ENCODE data around the gene KCNJ15. TPM values are rescaled to one million over a fixed set of nuclear protein-coding genes. Genes with fewer than 3 reads are reported as not detected.

The KCNJ15 gene
- total RNA-seq, 6 experiments from 2014 or later: 0.43 to 3.5 (median 1.1) TPM

DNA sequence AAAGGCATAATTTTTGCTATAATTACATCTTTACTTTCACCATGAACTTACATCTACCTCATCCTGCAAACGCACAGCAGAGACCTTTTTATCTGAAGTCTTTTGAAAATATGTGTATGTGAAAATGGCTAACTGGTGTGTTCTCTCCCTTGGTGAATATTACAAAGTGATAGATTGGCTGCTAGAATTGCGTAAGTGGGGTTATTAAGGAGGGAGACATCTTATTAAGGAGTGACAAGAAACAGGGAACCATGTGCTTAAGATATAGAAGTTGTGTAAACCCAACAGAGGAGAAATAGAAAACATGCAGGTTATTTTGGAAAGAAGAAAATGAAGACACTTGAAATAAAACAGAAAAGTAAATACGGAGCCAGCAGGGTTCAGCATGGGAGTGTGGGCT, 7.8 kb downstream of the KCNJ15 start:
- TF ChIP-seq CTCF (IDR thresholded peaks at IDR 0.05) (no peak), POLR2A (IDR thresholded peaks at IDR 0.05) (no peak)
- ATAC-seq: no peak
- WGBS (ENCODE audit: insufficient coverage, low coverage, low lambda C conversion rate, missing lambda C conversion rate): 79% methylated on average over 3 of the region's 3 CpGs
- H3K36me3 ChIP-seq: no peaks in the 10 kb centered on the region
- H3K27ac ChIP-seq: no peak overlapping the region
- DNase-seq: no peak
- H3K9me3 ChIP-seq: no peaks in the 10 kb centered on the region
- intact Hi-C loops (cut with DNase I): no loop called here
- H3K4me3 ChIP-seq: no peak overlapping the region
- no peaks in the 10 kb centered on the region for H3K27me3 ChIP-seq
- peaks cover 0 to 19% (median 7%) of the 10 kb centered on the region in 4 donors for H3K4me1 ChIP-seq

- no peaks in the 10 kb centered on the region for H3K36me3 ChIP-seq
- DNase-seq (no peak), ATAC-seq (no peak)
- intact Hi-C loops (cut with DNase I): no loop called here
- H3K4me1 ChIP-seq: peaks cover 0 to 19% (median 7%) of the 10 kb centered on the region in 4 donors
- no peak overlapping the region for H3K27ac ChIP-seq
- no peak overlapping the region for H3K4me3 ChIP-seq
- TF ChIP-seq POLR2A (IDR thresholded peaks at IDR 0.05): no peak
- no peak for TF ChIP-seq CTCF (IDR thresholded peaks at IDR 0.05)
- H3K9me3 ChIP-seq: no peaks in the 10 kb centered on the region
- H3K27me3 ChIP-seq: no peaks in the 10 kb centered on the region
- WGBS (ENCODE audit: insufficient coverage, low coverage, low lambda C conversion rate, missing lambda C conversion rate): 100% methylated on average over 1 of the region's 1 CpG
These were observed 8.4 kb downstream of the KCNJ15 start for GRCh38 chr21:38265166-38265565.

DNA sequence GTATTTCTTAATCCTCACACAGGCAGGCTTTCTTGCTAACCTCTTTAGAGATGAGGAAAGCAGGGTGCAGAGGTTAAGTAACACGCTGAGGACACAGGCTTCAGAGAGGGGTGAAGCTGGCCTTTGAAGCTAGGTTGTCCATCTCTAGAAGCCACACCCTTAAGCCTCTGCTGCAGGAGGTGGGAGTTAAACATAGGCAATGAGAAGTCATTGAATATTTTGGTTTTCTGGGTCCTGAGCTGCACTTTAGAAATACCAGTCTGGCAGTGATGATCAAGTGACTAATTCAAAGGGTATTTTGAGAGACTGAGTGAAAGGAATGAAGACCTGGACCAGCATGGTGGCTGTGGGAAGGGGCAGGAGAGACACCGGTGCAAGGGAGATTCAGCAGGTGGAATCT, 9.9 kb downstream of the KCNJ15 start:
- intact Hi-C loops (cut with DNase I): no loop called here
- 86% methylated on average over 2 of the region's 2 CpGs for WGBS (ENCODE audit: insufficient coverage, low coverage, low lambda C conversion rate, missing lambda C conversion rate)
- no peak for ATAC-seq
- Histone ChIP-seq H3K36me3 (no peaks in the 10 kb centered on the region), H3K27ac (no peak overlapping the region), H3K9me3 (no peaks in the 10 kb centered on the region), H3K4me1 (peaks cover 0 to 16% (median 7%) of the 10 kb centered on the region in 4 donors), H3K27me3 (no peaks in the 10 kb centered on the region), H3K4me3 (no peak overlapping the region)
- no peak for DNase-seq
- TF ChIP-seq POLR2A (IDR thresholded peaks at IDR 0.05) (no peak), CTCF (IDR thresholded peaks at IDR 0.05) (no peak)

DNA sequence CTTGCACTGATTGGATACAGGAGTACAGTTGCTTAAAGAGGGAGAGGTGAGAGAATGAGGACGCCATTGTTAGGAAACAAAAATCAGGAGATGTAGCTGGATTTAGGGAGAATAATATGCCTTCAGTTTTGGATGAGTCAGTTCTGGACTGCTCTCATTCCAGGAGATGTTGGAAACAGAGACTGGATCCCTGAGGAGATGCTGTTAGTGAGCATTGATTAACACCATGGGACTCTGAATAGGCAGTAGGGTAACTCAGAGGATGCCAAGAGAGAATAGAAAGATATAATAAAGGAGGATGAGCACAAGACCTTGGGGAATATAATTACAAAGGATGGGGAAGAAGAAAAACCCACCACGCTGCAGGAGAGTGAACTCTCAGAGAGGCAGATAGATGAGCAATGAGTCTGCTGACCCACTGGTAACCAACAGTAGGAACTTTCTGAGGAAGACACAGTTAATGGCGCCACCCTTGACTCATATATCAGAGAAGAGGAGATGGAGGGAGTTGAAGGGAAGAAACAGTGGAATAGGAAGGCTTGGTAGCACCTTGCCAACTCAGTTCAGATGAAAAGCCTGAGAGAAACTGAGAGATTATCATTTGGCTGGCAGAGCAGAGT, 10.5 kb downstream of the KCNJ15 start:
- Histone ChIP-seq H3K36me3 (no peaks in the 10 kb centered on the region), H3K27ac (no peak overlapping the region), H3K27me3 (no peaks in the 10 kb centered on the region), H3K4me1 (peaks cover 0 to 15% (median 5%) of the 10 kb centered on the region in 4 donors), H3K9me3 (no peaks in the 10 kb centered on the region), H3K4me3 (no peak overlapping the region)
- intact Hi-C loops (cut with DNase I): no loop called here
- TF ChIP-seq CTCF (IDR thresholded peaks at IDR 0.05) (no peak), POLR2A (IDR thresholded peaks at IDR 0.05) (no peak)
- ATAC-seq: no peak
- no peak for DNase-seq
- WGBS (ENCODE audit: insufficient coverage, low coverage, low lambda C conversion rate, missing lambda C conversion rate): 78% methylated on average over 3 of the region's 3 CpGs
